CD4-positive, alpha-beta T cell (primary cell): Measurements from ENCODE around the gene RRP12. TPM values are rescaled to one million over a fixed set of nuclear protein-coding genes. Genes with fewer than 3 reads are reported as not detected.

Experiments used
- ATAC-seq: fragments of 200-7000 bp; cut with Tn5 transposase; one replicate; pipeline ENCODE4 v1.10.0; 2022; ENCODE audit warnings: mild to moderate bottlenecking; ENCODE audit not compliant: poor library complexity
- CTCF ChIA-PET: fragments of 350-600 bp; sonication (Branson Sonifier 250); formaldehyde crosslinking; loops from one replicate; lab custom pipeline; 2021; ENCODE audit warnings: antibody characterized with exemption, inconsistent platforms; lab: Charles Lee
- POLR2A ChIA-PET: fragments of 350-600 bp; sonication (Branson Sonifier 250); formaldehyde crosslinking; loops from one replicate; lab custom pipeline; 2021; ENCODE audit warnings: antibody characterized with exemption, inconsistent platforms; lab: Charles Lee
- DNase-seq, 14 experiments: peaks; one replicate each; pipeline ENCODE4 v3.0.0-alpha.2; 2013 to 2020; ENCODE audit warnings: mixed read lengths in 2 of 14
- H3K27ac ChIP-seq, 2 donors: one replicate each; pipeline versions ENCODE4 v1.5.1 to v1.7.0; 2013; ENCODE audit warnings: low read length in 2 of 2, low read depth in 1 of 2, mild to moderate bottlenecking in 1 of 2
- H3K27me3 ChIP-seq, 2 experiments: 1 replicate in 1 of 2; 2 replicates in 1 of 2; pipeline versions ENCODE4 v1.6.1 to v1.7.0; 2013; ENCODE audit warnings: low read length in 2 of 2, control low read depth in 1 of 2, mild to moderate bottlenecking in 1 of 2, moderate library complexity in 1 of 2; ENCODE audit not compliant: insufficient read depth in 2 of 2, control insufficient read depth in 1 of 2
- H3K36me3 ChIP-seq: one replicate; pipeline ENCODE4 v1.6.1; 2013; ENCODE audit warnings: low read length, control low read depth; ENCODE audit not compliant: insufficient read depth
- H3K4me1 ChIP-seq: one replicate; pipeline ENCODE4 v1.6.1; 2013; ENCODE audit warnings: low read length, control low read depth; ENCODE audit not compliant: insufficient read depth
- H3K4me3 ChIP-seq: one replicate; pipeline ENCODE4 v1.5.1; 2013; ENCODE audit warnings: mild to moderate bottlenecking, low read length, moderate library complexity
- H3K9me3 ChIP-seq, 2 experiments: 1 replicate in 1 of 2; 2 replicates in 1 of 2; pipeline versions ENCODE4 v1.6.1 to v1.7.0; 2013; ENCODE audit warnings: low read length in 2 of 2, mild to moderate bottlenecking in 2 of 2, control low read depth in 1 of 2, moderate library complexity in 1 of 2; ENCODE audit not compliant: control insufficient read depth in 1 of 2, insufficient read depth in 1 of 2
- H3K27ac Mint-ChIP-seq: one replicate; pipeline ENCODE4 v1.8.0; 2020; ENCODE audit warnings: mixed read lengths
- H3K27me3 Mint-ChIP-seq: one replicate; pipeline ENCODE4 v1.8.0; 2021; ENCODE audit warnings: mixed read lengths
- H3K36me3 Mint-ChIP-seq: one replicate; pipeline ENCODE4 v1.8.0; 2021; ENCODE audit warnings: low read depth, mixed read lengths
- H3K4me1 Mint-ChIP-seq: one replicate; pipeline ENCODE4 v1.8.0; 2021; ENCODE audit warnings: low read depth, mixed read lengths
- H3K4me3 Mint-ChIP-seq: one replicate; pipeline ENCODE4 v1.8.0; 2020; ENCODE audit warnings: mild to moderate bottlenecking, mixed read lengths
- H3K9me3 Mint-ChIP-seq: one replicate; pipeline ENCODE4 v1.8.0; 2020; ENCODE audit warnings: mixed read lengths
- CTCF ChIP-seq: fragments of 200-600 bp; IDR thresholded peaks from one replicate; pipeline ENCODE4 v1.8.0; 2022; ENCODE audit warnings: antibody characterized with exemption, mild to moderate bottlenecking
- intact Hi-C, 2 experiments: fragments of 100-400 bp; cut with DNase I in 1 of 2; cut with micrococcal nuclease in 1 of 2; formaldehyde crosslinking; loops; one replicate each; pipeline versions ENCODE4 v1.15.1 to v1.9.0; 2023 to 2025; cut with DNase I, micrococcal nuclease
- total RNA-seq, 174 experiments: library from RNA in 2 of 174; stranded (reverse) in 2 of 174; gene quantifications; one replicate each; pipeline ENCODE4 v1.2.3 and lab custom pipeline; 2021 to 2026

Gene RRP12
- total RNA-seq, 2 experiments from 2014 or later = 84.2 to 87.6 TPM

- Mint-ChIP-seq H3K36me3 (peaks cover 71% of the 10 kb centered on the region), H3K27me3 (no peaks in the 10 kb centered on the region), H3K9me3 (no peaks in the 10 kb centered on the region), H3K27ac (no peak overlapping the region), H3K4me3 (no peak overlapping the region), H3K4me1 (no peaks in the 10 kb centered on the region)
- no peak for DNase-seq
- H3K4me3 ChIP-seq = no peak overlapping the region
- H3K27me3 ChIP-seq = no peaks in the 10 kb centered on the region
- POLR2A ChIA-PET = no interaction called here
- intact Hi-C loops = no loop called here
- no peak for TF ChIP-seq CTCF
- CTCF ChIA-PET = no interaction called here
- no peak overlapping the region for H3K27ac ChIP-seq
- H3K36me3 ChIP-seq = peaks cover 53% of the 10 kb centered on the region
- ATAC-seq = no peak
- no peaks in the 10 kb centered on the region for H3K9me3 ChIP-seq
- no peaks in the 10 kb centered on the region for H3K4me1 ChIP-seq
Measured at GRCh38 chr10:97390091-97390490, 11.0 kb downstream of the RRP12 start.

- H3K27ac Mint-ChIP-seq = no peak overlapping the region
- H3K4me1 ChIP-seq = no peaks in the 10 kb centered on the region
- peaks cover 64% of the 10 kb centered on the region for H3K36me3 Mint-ChIP-seq
- H3K27me3 Mint-ChIP-seq = no peaks in the 10 kb centered on the region
- DNase-seq = no peak
- ChIA-PET POLR2A (no interaction called here), CTCF (no interaction called here)
- H3K4me3 Mint-ChIP-seq = no peak overlapping the region
- H3K4me3 ChIP-seq = no peak overlapping the region
- H3K4me1 Mint-ChIP-seq = no peaks in the 10 kb centered on the region
- H3K36me3 ChIP-seq = peaks cover 54% of the 10 kb centered on the region
- intact Hi-C loops = no loop called here
- no peaks in the 10 kb centered on the region for H3K9me3 Mint-ChIP-seq
- H3K9me3 ChIP-seq = no peaks in the 10 kb centered on the region
- no peaks in the 10 kb centered on the region for H3K27me3 ChIP-seq
- no peak for ATAC-seq
- no peak for TF ChIP-seq CTCF
- no peak overlapping the region for H3K27ac ChIP-seq
Measured at GRCh38 chr10:97388152-97388551, 13.0 kb downstream of the RRP12 start.

- ChIA-PET POLR2A (no interaction called here), CTCF (interaction anchor here (0.7 kb wide), 1 partner anchor 15 kb away, joined by 3 read pairs; the partner anchor contains the start of gene RRP12)
- Mint-ChIP-seq H3K9me3 (no peaks in the 10 kb centered on the region), H3K4me3 (no peak overlapping the region), H3K36me3 (peaks cover 71% of the 10 kb centered on the region), H3K27ac (no peak overlapping the region), H3K4me1 (no peaks in the 10 kb centered on the region), H3K27me3 (no peaks in the 10 kb centered on the region)
- DNase-seq = no peak
- no peaks in the 10 kb centered on the region for H3K9me3 ChIP-seq
- H3K27me3 ChIP-seq = no peaks in the 10 kb centered on the region
- H3K27ac ChIP-seq = no peak overlapping the region
- H3K4me1 ChIP-seq = no peaks in the 10 kb centered on the region
- intact Hi-C loops = no loop called here
- H3K4me3 ChIP-seq = no peak overlapping the region
- H3K36me3 ChIP-seq = peaks cover 59% of the 10 kb centered on the region
- no peak for TF ChIP-seq CTCF
- no peak for ATAC-seq
Measured at GRCh38 chr10:97385565-97385964, 15.6 kb downstream of the RRP12 start.
